ENCODE data around the gene OR2AJ1.

DNA sequence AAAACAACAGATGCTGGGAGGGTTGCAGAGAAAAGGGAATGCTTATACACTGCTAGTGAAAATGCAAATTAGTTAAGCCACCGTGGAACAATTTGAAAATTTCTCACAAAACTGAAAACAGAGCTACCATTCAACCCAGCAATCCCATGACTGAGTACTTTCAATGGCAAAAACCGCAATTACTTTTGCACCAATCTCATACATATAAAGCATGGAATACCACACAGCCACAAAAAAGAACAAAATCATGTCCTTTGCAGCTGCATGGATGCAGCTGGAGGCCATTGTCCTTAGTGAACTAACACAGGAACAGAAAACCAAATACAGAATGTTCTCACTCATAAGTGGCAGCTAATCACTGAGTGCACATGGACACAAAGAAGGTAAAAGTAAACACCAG, 10.9 kb upstream of the OR2AJ1 start:
- TF ChIP-seq POLR2A (IDR thresholded peaks at IDR 0.05; ENCODE audit: low read depth, low read length) (no peak), TAF1 (IDR thresholded peaks at IDR 0.05; ENCODE audit: borderline replicate concordance, low read depth, low read length) (no peak), POLR2AphosphoS5 (IDR thresholded peaks at IDR 0.05; ENCODE audit: low read depth, low read length) (no peak)

Data from GM12892 (cell line).